Nucleus accumbens (tissue), 56 donors: Measurements from ENCODE around the gene AEBP2.
"Not testable (repeated sequence)": the region's sequence is repeated elsewhere in the genome, so short reads cannot be mapped to it uniquely, and the experiment has no call there.

Source experiments
- DNase-seq, 56 donors: peaks; one replicate each; lab custom pipeline; 2025; lab: John Stamatoyannopoulos, UW

AEBP2 gene

GRCh38 chr12:19451196-19451595 is 11.9 kb downstream of the AEBP2 start:
- DNase-seq = peak in 3 of 56 donors; percentile 7 to 19 (median 7)

- DNase-seq = no peak
These were observed 14.7 kb downstream of the AEBP2 start for GRCh38 chr12:19453961-19454360.

GRCh38 chr12:19454837-19455236 is 15.5 kb downstream of the AEBP2 start:
- no peak for DNase-seq

GRCh38 chr12:19456176-19456575 is 16.9 kb downstream of the AEBP2 start:
- DNase-seq = no peak

- DNase-seq = no peak
These were observed 18.3 kb downstream of the AEBP2 start for GRCh38 chr12:19457561-19457960.

- no peak for DNase-seq
These were observed 19.4 kb downstream of the AEBP2 start for GRCh38 chr12:19458733-19459132.

- peak in 1 of 56 donors; percentile 7 for DNase-seq
These were observed 22.7 kb downstream of the AEBP2 start for GRCh38 chr12:19461999-19462398.

GRCh38 chr12:19462406-19462805 is 23.1 kb downstream of the AEBP2 start:
- DNase-seq = no peak

GRCh38 chr12:19464192-19464580 is 24.9 kb downstream of the AEBP2 start:
- no peak for DNase-seq

- no peak for DNase-seq
These were observed 26.4 kb downstream of the AEBP2 start for GRCh38 chr12:19465711-19466110.

- DNase-seq = no peak
These were observed 34.9 kb downstream of the AEBP2 start for GRCh38 chr12:19474147-19474546.

- DNase-seq = not testable (repeated sequence)
These were observed 36.7 kb downstream of the AEBP2 start for GRCh38 chr12:19475884-19476505.

GRCh38 chr12:19477071-19477470 is 37.8 kb downstream of the AEBP2 start:
- DNase-seq = no peak

- DNase-seq = no peak
These were observed 41.2 kb downstream of the AEBP2 start for GRCh38 chr12:19480459-19480858.

GRCh38 chr12:19482036-19482435 is 42.7 kb downstream of the AEBP2 start:
- DNase-seq = no peak

- peak in 1 of 56 donors; percentile 32 for DNase-seq
These were observed 43.3 kb downstream of the AEBP2 start for GRCh38 chr12:19482551-19483109.

GRCh38 chr12:19483727-19484126 is 44.4 kb downstream of the AEBP2 start:
- DNase-seq = no peak

- DNase-seq = no peak
These were observed 45.4 kb downstream of the AEBP2 start for GRCh38 chr12:19484738-19485137.

- DNase-seq = no peak
These were observed 45.9 kb downstream of the AEBP2 start for GRCh38 chr12:19485240-19485639.

GRCh38 chr12:19489168-19489567 is 49.9 kb downstream of the AEBP2 start:
- peak in 10 of 56 donors; percentile 7 to 46 (median 14) for DNase-seq

GRCh38 chr12:19490908-19491307 is 51.6 kb downstream of the AEBP2 start:
- no peak for DNase-seq

GRCh38 chr12:19491863-19492262 is 52.6 kb downstream of the AEBP2 start:
- DNase-seq = no peak
